ENCODE measurements around the gene SLC35A5.

DNA sequence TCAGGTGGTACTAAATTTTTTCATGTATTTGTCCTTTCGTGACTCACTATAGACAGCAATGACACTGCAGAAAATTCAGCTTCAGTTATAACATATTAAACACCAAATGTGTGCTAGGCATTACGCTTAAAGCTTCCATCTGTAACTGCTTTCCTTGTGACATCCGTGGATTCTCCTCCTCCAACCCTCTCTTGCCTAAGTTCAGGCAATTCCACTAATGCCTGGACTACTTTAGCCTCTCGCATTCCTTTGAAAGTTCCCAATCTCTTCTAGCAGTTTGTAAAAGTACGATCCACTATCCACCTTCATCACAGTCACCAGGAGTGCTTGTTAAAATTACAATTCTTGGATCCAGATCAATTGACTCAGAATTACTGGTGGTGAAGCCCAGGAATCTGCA lies 61.4 kb downstream of the SLC35A5 start:
- TF ChIP-seq, protein P1, sequence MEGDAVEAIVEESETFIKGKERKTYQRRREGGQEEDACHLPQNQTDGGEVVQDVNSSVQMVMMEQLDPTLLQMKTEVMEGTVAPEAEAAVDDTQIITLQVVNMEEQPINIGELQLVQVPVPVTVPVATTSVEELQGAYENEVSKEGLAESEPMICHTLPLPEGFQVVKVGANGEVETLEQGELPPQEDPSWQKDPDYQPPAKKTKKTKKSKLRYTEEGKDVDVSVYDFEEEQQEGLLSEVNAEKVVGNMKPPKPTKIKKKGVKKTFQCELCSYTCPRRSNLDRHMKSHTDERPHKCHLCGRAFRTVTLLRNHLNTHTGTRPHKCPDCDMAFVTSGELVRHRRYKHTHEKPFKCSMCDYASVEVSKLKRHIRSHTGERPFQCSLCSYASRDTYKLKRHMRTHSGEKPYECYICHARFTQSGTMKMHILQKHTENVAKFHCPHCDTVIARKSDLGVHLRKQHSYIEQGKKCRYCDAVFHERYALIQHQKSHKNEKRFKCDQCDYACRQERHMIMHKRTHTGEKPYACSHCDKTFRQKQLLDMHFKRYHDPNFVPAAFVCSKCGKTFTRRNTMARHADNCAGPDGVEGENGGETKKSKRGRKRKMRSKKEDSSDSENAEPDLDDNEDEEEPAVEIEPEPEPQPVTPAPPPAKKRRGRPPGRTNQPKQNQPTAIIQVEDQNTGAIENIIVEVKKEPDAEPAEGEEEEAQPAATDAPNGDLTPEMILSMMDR (conservative IDR thresholded peaks at IDR 0.05; ENCODE audit: low read depth, low read length) = no peak
- TF ChIP-seq EZH2 (IDR thresholded peaks at IDR 0.05; ENCODE audit: borderline replicate concordance, low read depth, low read length, poor library complexity, severe bottlenecking) = no peak
